ENCODE data around the gene SMPD2.

SMPD2 gene

DNA sequence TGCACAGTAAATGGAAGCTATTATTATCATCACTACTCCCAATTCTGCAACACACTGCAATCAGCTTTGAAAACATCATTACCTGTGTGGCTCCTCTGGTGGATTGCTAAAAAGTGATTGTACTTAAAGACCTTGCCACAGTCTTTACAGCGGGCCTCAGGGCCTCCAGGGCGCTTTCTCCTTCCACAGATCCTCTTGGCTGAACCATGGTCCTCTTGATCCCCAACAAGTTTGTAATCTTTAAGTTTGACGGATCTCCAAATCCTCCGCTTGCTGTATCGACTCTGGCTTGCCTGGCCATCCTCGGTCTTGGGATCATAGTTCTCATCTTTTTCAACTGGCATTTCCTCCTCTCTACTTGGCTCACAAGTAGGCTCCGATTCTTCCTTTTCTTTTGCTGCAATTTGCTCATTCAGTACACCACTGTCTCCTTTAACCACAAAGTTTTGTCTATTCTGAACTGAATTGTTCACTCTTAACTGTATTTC is 40.5 kb downstream of the SMPD2 start:
- Histone ChIP-seq H3K27ac (no peak overlapping the region), H2AFZ (ENCODE audit: low read depth) (no peak overlapping the region), H3K36me3 (ENCODE audit: insufficient read depth) (no peaks in the 10 kb centered on the region), H3K79me2 (ENCODE audit: insufficient read depth, low read depth) (peaks cover 64% of the 10 kb centered on the region), H3K9ac (no peak overlapping the region), H3K27me3 (ENCODE audit: insufficient read depth, low read depth) (no peaks in the 10 kb centered on the region), H3K4me2 (peak overlapping the region; percentile 78), H3K4me1 (ENCODE audit: low read depth, poor library complexity, severe bottlenecking) (peaks cover 59% of the 10 kb centered on the region), H4K20me1 (ENCODE audit: insufficient read depth) (no peaks in the 10 kb centered on the region), H3K4me3 (IDR thresholded peaks at IDR 0.05; ENCODE audit: insufficient read depth, low read depth, low read length) (no peak overlapping the region)
- TF ChIP-seq, protein P1, sequence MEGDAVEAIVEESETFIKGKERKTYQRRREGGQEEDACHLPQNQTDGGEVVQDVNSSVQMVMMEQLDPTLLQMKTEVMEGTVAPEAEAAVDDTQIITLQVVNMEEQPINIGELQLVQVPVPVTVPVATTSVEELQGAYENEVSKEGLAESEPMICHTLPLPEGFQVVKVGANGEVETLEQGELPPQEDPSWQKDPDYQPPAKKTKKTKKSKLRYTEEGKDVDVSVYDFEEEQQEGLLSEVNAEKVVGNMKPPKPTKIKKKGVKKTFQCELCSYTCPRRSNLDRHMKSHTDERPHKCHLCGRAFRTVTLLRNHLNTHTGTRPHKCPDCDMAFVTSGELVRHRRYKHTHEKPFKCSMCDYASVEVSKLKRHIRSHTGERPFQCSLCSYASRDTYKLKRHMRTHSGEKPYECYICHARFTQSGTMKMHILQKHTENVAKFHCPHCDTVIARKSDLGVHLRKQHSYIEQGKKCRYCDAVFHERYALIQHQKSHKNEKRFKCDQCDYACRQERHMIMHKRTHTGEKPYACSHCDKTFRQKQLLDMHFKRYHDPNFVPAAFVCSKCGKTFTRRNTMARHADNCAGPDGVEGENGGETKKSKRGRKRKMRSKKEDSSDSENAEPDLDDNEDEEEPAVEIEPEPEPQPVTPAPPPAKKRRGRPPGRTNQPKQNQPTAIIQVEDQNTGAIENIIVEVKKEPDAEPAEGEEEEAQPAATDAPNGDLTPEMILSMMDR (conservative IDR thresholded peaks at IDR 0.05; ENCODE audit: low read depth, low read length): no peak

GRCh38 chr6:109482905-109483734 is 42.6 kb downstream of the SMPD2 start, which contains the start of gene ZBTB24:
Gene ZBTB24 (minus strand): TSS chr6:109483219. CDS start chr6:109482026, 1,193 bp downstream.
- Histone ChIP-seq H3K4me1 (ENCODE audit: low read depth, poor library complexity, severe bottlenecking) (peaks cover 41% of the 10 kb centered on the region), H3K9ac (peak within 1 kb of the TSS; percentile 73), H3K4me2 (peak within 1 kb of the TSS; percentile 78), H3K36me3 (ENCODE audit: insufficient read depth) (no peaks in the 10 kb centered on the region), H3K27me3 (ENCODE audit: insufficient read depth, low read depth) (no peaks in the 10 kb centered on the region), H3K4me3 (IDR thresholded peaks at IDR 0.05; ENCODE audit: insufficient read depth, low read depth, low read length) (no peak within 1 kb of the TSS), H3K27ac (peak within 1 kb of the TSS; percentile 46), H3K79me2 (ENCODE audit: insufficient read depth, low read depth) (peaks cover 47% of the 10 kb centered on the region), H4K20me1 (ENCODE audit: insufficient read depth) (no peaks in the 10 kb centered on the region), H2AFZ (ENCODE audit: low read depth) (peak within 1 kb of the TSS; percentile 54; the same call in 1 of the 2 replicates)
- TF ChIP-seq, protein P1 (conservative IDR thresholded peaks at IDR 0.05; ENCODE audit: low read depth, low read length): no peak

DNA sequence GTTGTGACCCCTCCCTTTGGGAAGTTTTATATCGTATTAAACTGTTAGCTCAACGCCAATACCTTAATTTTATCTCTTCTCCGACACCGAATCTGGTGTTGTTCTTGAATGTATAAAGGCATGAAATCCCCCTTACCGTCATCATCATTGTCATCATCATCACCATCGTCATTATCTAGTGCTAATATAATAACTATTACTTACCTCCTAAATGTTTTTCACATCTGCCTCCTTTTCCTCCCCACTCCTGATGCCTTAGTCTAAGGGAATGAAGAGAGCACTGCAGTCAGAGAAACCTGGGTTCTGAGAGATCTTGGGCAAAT is 43.2 kb downstream of the SMPD2 start:
- Histone ChIP-seq H3K9ac (no peak overlapping the region), H3K36me3 (ENCODE audit: insufficient read depth) (no peaks in the 10 kb centered on the region), H3K79me2 (ENCODE audit: insufficient read depth, low read depth) (peaks cover 41% of the 10 kb centered on the region), H2AFZ (ENCODE audit: low read depth) (peak overlapping the region; percentile 54; the same call in 1 of the 2 replicates), H3K27me3 (ENCODE audit: insufficient read depth, low read depth) (no peaks in the 10 kb centered on the region), H3K4me2 (peak overlapping the region; percentile 44; the same call in 1 of the 2 replicates), H4K20me1 (ENCODE audit: insufficient read depth) (no peaks in the 10 kb centered on the region), H3K4me1 (ENCODE audit: low read depth, poor library complexity, severe bottlenecking) (peaks cover 36% of the 10 kb centered on the region), H3K4me3 (IDR thresholded peaks at IDR 0.05; ENCODE audit: insufficient read depth, low read depth, low read length) (no peak overlapping the region), H3K27ac (no peak overlapping the region)
- TF ChIP-seq, protein P1 (conservative IDR thresholded peaks at IDR 0.05; ENCODE audit: low read depth, low read length): no peak

- peak overlapping the region; percentile 44; the same call in 1 of the 2 replicates for H3K4me2 ChIP-seq
- H4K20me1 ChIP-seq (ENCODE audit: insufficient read depth): no peaks in the 10 kb centered on the region
- no peaks in the 10 kb centered on the region for H3K36me3 ChIP-seq (ENCODE audit: insufficient read depth)
- H3K27me3 ChIP-seq (ENCODE audit: insufficient read depth, low read depth): no peaks in the 10 kb centered on the region
- H3K4me3 ChIP-seq (IDR thresholded peaks at IDR 0.05; ENCODE audit: insufficient read depth, low read depth, low read length): no peak overlapping the region
- H3K79me2 ChIP-seq (ENCODE audit: insufficient read depth, low read depth): peaks cover 37% of the 10 kb centered on the region
- H2AFZ ChIP-seq (ENCODE audit: low read depth): no peak overlapping the region; the same call in 1 of the 2 replicates
- no peak overlapping the region for H3K9ac ChIP-seq
- H3K27ac ChIP-seq: no peak overlapping the region
- H3K4me1 ChIP-seq (ENCODE audit: low read depth, poor library complexity, severe bottlenecking): peaks cover 32% of the 10 kb centered on the region
- TF ChIP-seq, protein P1 (conservative IDR thresholded peaks at IDR 0.05; ENCODE audit: low read depth, low read length): no peak
These were observed 43.6 kb downstream of the SMPD2 start for GRCh38 chr6:109484122-109484521.

Data from KMS-11 (cell line).